Activated naive CD4-positive, alpha-beta T cell treated with anti-CD3 and anti-CD28 coated beads, Interleukin-2, amount 10 ng/mL, durations not matched to agents 7 days and 5 days (primary cell): ENCODE data around the gene ELOF1.
"Not testable (repeated sequence)": the region's sequence is repeated elsewhere in the genome, so short reads cannot be mapped to it uniquely, and the experiment has no call there.

Experiments used
- CTCF ChIA-PET: fragments of 350-600 bp; sonication (Branson Sonifier 250); formaldehyde crosslinking; loops from one replicate; lab custom pipeline; 2021; ENCODE audit warnings: antibody characterized with exemption; lab: Charles Lee
- DNase-seq: peaks from one replicate; pipeline ENCODE4 v3.0.0-alpha.2; 2020
- H3K27ac Mint-ChIP-seq: one replicate; pipeline ENCODE4 v1.8.0; 2021; ENCODE audit warnings: mild to moderate bottlenecking, moderate library complexity, mixed read lengths
- H3K27me3 Mint-ChIP-seq: one replicate; pipeline ENCODE4 v1.8.0; 2021; ENCODE audit warnings: mild to moderate bottlenecking, mixed read lengths
- H3K36me3 Mint-ChIP-seq: one replicate; pipeline ENCODE4 v1.8.0; 2021; ENCODE audit warnings: mixed read lengths
- H3K4me1 Mint-ChIP-seq: one replicate; pipeline ENCODE4 v1.8.0; 2021; ENCODE audit warnings: mixed read lengths
- H3K4me3 Mint-ChIP-seq: one replicate; pipeline ENCODE4 v1.8.0; 2021; ENCODE audit warnings: mild to moderate bottlenecking, moderate library complexity, mixed read lengths
- H3K9me3 Mint-ChIP-seq: one replicate; pipeline ENCODE4 v1.8.0; 2021; ENCODE audit warnings: mixed read lengths

ELOF1 gene

GRCh38 chr19:11558881-11559828, at the start of gene ELOF1:
Gene ELOF1 (minus strand): TSS chr19:11559230. CDS start chr19:11554347, 4,883 bp downstream.
- Mint-ChIP-seq H3K36me3 (peaks cover 12% of the 10 kb centered on the region), H3K4me3 (peak within 1 kb of the TSS; percentile 89), H3K4me1 (peaks cover 47% of the 10 kb centered on the region), H3K9me3 (no peaks in the 10 kb centered on the region), H3K27ac (peak within 1 kb of the TSS; percentile 82), H3K27me3 (no peaks in the 10 kb centered on the region)
- peak; percentile 98 for DNase-seq
- CTCF ChIA-PET = interaction anchor here (0.6 to 8.2 kb wide), 8 partner anchors 10 to 1207 kb away, joined by 3 to 127 read pairs (median 5); partner anchors contain the start of gene ZNF627

GRCh38 chr19:11606484-11606883, 47.5 kb upstream of the ELOF1 start:
- Mint-ChIP-seq H3K4me1 (no peaks in the 10 kb centered on the region), H3K4me3 (no peak overlapping the region), H3K9me3 (peaks cover 44% of the 10 kb centered on the region), H3K36me3 (peaks cover 41% of the 10 kb centered on the region), H3K27ac (no peak overlapping the region), H3K27me3 (no peaks in the 10 kb centered on the region)
- CTCF ChIA-PET = no interaction called here
- no peak for DNase-seq

- H3K4me3 Mint-ChIP-seq, H3K27me3 Mint-ChIP-seq, CTCF ChIA-PET, H3K27ac Mint-ChIP-seq, H3K9me3 Mint-ChIP-seq, DNase-seq: not testable (repeated sequence)
- Mint-ChIP-seq H3K4me1 (peaks cover 30% of the 10 kb centered on the region), H3K36me3 (peaks cover 24% of the 10 kb centered on the region)
Observed at GRCh38 chr19:11599704-11600103, 40.7 kb upstream of the ELOF1 start.

- Mint-ChIP-seq H3K36me3 (peaks cover 17% of the 10 kb centered on the region), H3K27me3 (no peaks in the 10 kb centered on the region), H3K4me3 (peak overlapping the region; percentile 54), H3K4me1 (peaks cover 30% of the 10 kb centered on the region), H3K27ac (no peak overlapping the region), H3K9me3 (peaks cover 5% of the 10 kb centered on the region)
- CTCF ChIA-PET = no interaction called here
- no peak for DNase-seq
Observed at GRCh38 chr19:11598746-11599145, 39.7 kb upstream of the ELOF1 start.

- H3K9me3 Mint-ChIP-seq = peaks cover 5% of the 10 kb centered on the region
- H3K27me3 Mint-ChIP-seq = no peaks in the 10 kb centered on the region
Observed at GRCh38 chr19:11598103-11598483, 39.1 kb upstream of the ELOF1 start.

GRCh38 chr19:11597202-11598102, 38.4 kb upstream of the ELOF1 start, which contains the start of gene ZNF627:
Gene ZNF627 (plus strand): TSS chr19:11597483. CDS start chr19:11597628, 145 bp downstream.
- Mint-ChIP-seq H3K27ac (peak within 1 kb of the TSS; percentile 87), H3K36me3 (peaks cover 9% of the 10 kb centered on the region)
- CTCF ChIA-PET = interaction anchor here (1.2 kb wide), 1 partner anchor 39 kb away, joined by 3 read pairs; the partner anchor contains the start of gene ELOF1

More at GRCh38 chr19:11598103-11598483, 39.1 kb upstream of the ELOF1 start:
- no peak for DNase-seq
- Mint-ChIP-seq H3K4me1 (peaks cover 30% of the 10 kb centered on the region), H3K4me3 (peak overlapping the region; percentile 82), H3K36me3 (peaks cover 15% of the 10 kb centered on the region), H3K27ac (peak overlapping the region; percentile 81)
- CTCF ChIA-PET = no interaction called here

GRCh38 chr19:11596156-11596555, 37.1 kb upstream of the ELOF1 start:
- CTCF ChIA-PET = interaction anchor here (1.2 kb wide), 1 partner anchor 37 kb away, joined by 3 read pairs; the partner anchor contains the start of gene ELOF1
- H3K36me3 Mint-ChIP-seq = peaks cover 7% of the 10 kb centered on the region
- no peak for DNase-seq
- no peaks in the 10 kb centered on the region for H3K9me3 Mint-ChIP-seq
- no peaks in the 10 kb centered on the region for H3K27me3 Mint-ChIP-seq
- H3K4me1 Mint-ChIP-seq = peaks cover 30% of the 10 kb centered on the region
- H3K27ac Mint-ChIP-seq = peak overlapping the region; percentile 87
- H3K4me3 Mint-ChIP-seq = no peak overlapping the region

More at GRCh38 chr19:11597202-11598102, 38.4 kb upstream of the ELOF1 start, which contains the start of gene ZNF627:
- H3K4me1 Mint-ChIP-seq = peaks cover 30% of the 10 kb centered on the region
- H3K27me3 Mint-ChIP-seq = no peaks in the 10 kb centered on the region
- peak within 1 kb of the TSS; percentile 82 for H3K4me3 Mint-ChIP-seq
- peak; percentile 99 for DNase-seq
- H3K9me3 Mint-ChIP-seq = peaks cover 3% of the 10 kb centered on the region

- no peak for DNase-seq
- H3K9me3 Mint-ChIP-seq = no peaks in the 10 kb centered on the region
- CTCF ChIA-PET = no interaction called here
- H3K4me3 Mint-ChIP-seq = no peak overlapping the region
- peaks cover 2% of the 10 kb centered on the region for H3K36me3 Mint-ChIP-seq
- peaks cover 24% of the 10 kb centered on the region for H3K4me1 Mint-ChIP-seq
- peaks cover 5% of the 10 kb centered on the region for H3K27me3 Mint-ChIP-seq
- H3K27ac Mint-ChIP-seq = no peak overlapping the region
Observed at GRCh38 chr19:11594084-11594483, 35.1 kb upstream of the ELOF1 start.

- H3K9me3 Mint-ChIP-seq = no peaks in the 10 kb centered on the region
- H3K27me3 Mint-ChIP-seq = peaks cover 21% of the 10 kb centered on the region
- H3K27ac Mint-ChIP-seq = no peak overlapping the region
- peaks cover 9% of the 10 kb centered on the region for H3K4me1 Mint-ChIP-seq
- DNase-seq = no peak
- H3K4me3 Mint-ChIP-seq = no peak overlapping the region
- CTCF ChIA-PET = interaction anchor here (0.6 to 12.7 kb wide), 6 partner anchors 28 to 207 kb away, joined by 3 to 127 read pairs (median 4); partner anchors contain the start of genes ECSIT and ELOF1
- no peaks in the 10 kb centered on the region for H3K36me3 Mint-ChIP-seq
Observed at GRCh38 chr19:11587975-11588631, 29.1 kb upstream of the ELOF1 start.

- H3K27ac Mint-ChIP-seq = peak overlapping the region; percentile 12
- H3K4me1 Mint-ChIP-seq = peaks cover 9% of the 10 kb centered on the region
- H3K27me3 Mint-ChIP-seq = peaks cover 21% of the 10 kb centered on the region
- DNase-seq = peak; percentile 85
- H3K9me3 Mint-ChIP-seq = no peaks in the 10 kb centered on the region
- H3K4me3 Mint-ChIP-seq = no peak overlapping the region
- CTCF ChIA-PET = interaction anchor here (0.6 to 12.7 kb wide), 6 partner anchors 27 to 207 kb away, joined by 3 to 127 read pairs (median 4); partner anchors contain the start of genes ECSIT and ELOF1
- H3K36me3 Mint-ChIP-seq = no peaks in the 10 kb centered on the region
Observed at GRCh38 chr19:11587302-11587974, 28.4 kb upstream of the ELOF1 start.

GRCh38 chr19:11586331-11586730, 27.3 kb upstream of the ELOF1 start:
- Mint-ChIP-seq H3K9me3 (no peaks in the 10 kb centered on the region), H3K27ac (no peak overlapping the region), H3K4me1 (peaks cover 18% of the 10 kb centered on the region), H3K36me3 (no peaks in the 10 kb centered on the region), H3K4me3 (no peak overlapping the region), H3K27me3 (peaks cover 21% of the 10 kb centered on the region)
- CTCF ChIA-PET = interaction anchor here (0.5 to 12.7 kb wide), 4 partner anchors 26 to 460 kb away, joined by 3 to 127 read pairs (median 4); partner anchors contain the start of gene ELOF1
- no peak for DNase-seq

- Mint-ChIP-seq H3K4me3 (peak overlapping the region; percentile 62), H3K9me3 (no peaks in the 10 kb centered on the region), H3K27ac (peak overlapping the region; percentile 96), H3K4me1 (peaks cover 36% of the 10 kb centered on the region), H3K27me3 (peaks cover 11% of the 10 kb centered on the region), H3K36me3 (peaks cover 3% of the 10 kb centered on the region)
- peak; percentile 68 for DNase-seq
- CTCF ChIA-PET = interaction anchor here (0.5 to 12.7 kb wide), 4 partner anchors 8 to 94 kb away, joined by 3 to 127 read pairs (median 4); partner anchors contain the start of gene ELOF1
Observed at GRCh38 chr19:11581740-11582139, 22.7 kb upstream of the ELOF1 start.
